Measurements from ENCODE around the gene BAIAP2. TPM values are rescaled to one million over a fixed set of nuclear protein-coding genes. Genes with fewer than 3 reads are reported as not detected.

BAIAP2 gene
- total RNA-seq, 4 donors from 2014 or later = 7.3 to 36.1 (median 15.4) TPM

DNA sequence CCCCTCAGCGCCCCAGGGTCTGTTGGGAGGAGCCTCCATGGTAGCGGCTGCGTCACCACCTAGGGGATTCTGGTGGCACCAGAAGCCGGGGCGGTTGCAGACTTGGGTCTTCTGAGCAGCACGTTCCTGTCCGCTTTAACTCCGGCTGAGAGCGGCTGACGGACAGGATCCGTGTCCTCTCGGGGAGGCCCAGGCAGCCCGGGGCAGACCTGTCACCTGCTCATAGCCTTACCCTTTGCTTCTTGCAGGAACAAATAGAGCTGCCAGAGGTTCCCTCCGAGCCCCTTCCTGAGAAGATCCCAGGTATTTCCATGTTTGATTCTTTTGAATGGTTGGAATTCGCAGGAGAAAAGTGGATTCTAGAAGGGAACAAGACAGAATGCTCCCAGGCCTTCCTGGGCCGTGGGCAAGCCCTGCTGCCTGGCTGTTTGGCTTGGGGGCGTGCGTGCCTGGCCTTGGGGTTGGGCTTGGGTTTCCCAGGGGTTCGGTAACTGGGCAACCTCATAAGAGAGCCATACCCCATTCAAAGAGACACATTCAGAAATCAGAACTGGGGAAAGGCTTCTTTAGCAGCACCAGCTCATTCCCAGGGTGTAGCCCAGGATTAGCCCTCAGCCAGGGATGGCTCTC lies 36.7 kb upstream of the BAIAP2 start:
- in situ Hi-C loops (cut with MboI; ENCODE audit: low sequenced_read_pairs in 4 of 4) (no loop called here), intact Hi-C loops (cut with DNase I; ENCODE audit: low total_unique reads) (no loop called here)
- H3K36me3 ChIP-seq = peaks cover 0 to 52% of the 10 kb centered on the region in 2 donors
- TF ChIP-seq, protein P1, sequence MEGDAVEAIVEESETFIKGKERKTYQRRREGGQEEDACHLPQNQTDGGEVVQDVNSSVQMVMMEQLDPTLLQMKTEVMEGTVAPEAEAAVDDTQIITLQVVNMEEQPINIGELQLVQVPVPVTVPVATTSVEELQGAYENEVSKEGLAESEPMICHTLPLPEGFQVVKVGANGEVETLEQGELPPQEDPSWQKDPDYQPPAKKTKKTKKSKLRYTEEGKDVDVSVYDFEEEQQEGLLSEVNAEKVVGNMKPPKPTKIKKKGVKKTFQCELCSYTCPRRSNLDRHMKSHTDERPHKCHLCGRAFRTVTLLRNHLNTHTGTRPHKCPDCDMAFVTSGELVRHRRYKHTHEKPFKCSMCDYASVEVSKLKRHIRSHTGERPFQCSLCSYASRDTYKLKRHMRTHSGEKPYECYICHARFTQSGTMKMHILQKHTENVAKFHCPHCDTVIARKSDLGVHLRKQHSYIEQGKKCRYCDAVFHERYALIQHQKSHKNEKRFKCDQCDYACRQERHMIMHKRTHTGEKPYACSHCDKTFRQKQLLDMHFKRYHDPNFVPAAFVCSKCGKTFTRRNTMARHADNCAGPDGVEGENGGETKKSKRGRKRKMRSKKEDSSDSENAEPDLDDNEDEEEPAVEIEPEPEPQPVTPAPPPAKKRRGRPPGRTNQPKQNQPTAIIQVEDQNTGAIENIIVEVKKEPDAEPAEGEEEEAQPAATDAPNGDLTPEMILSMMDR (IDR thresholded peaks at IDR 0.05 in 4 of 5, conservative IDR thresholded peaks at IDR 0.05 in 1 of 5) = no peak
- no peak for TF ChIP-seq POLR2A (IDR thresholded peaks at IDR 0.05)
- peaks cover 1 to 8% (median 7%) of the 10 kb centered on the region in 3 donors for H3K27me3 ChIP-seq
- ATAC-seq = no peak
- no peak overlapping the region for H3K4me3 ChIP-seq
- no peaks in the 10 kb centered on the region for H3K9me3 ChIP-seq
- H3K27ac ChIP-seq = no peak overlapping the region
- peaks cover 26 to 37% of the 10 kb centered on the region in 2 donors for H3K4me1 ChIP-seq
- no peak for DNase-seq

DNA sequence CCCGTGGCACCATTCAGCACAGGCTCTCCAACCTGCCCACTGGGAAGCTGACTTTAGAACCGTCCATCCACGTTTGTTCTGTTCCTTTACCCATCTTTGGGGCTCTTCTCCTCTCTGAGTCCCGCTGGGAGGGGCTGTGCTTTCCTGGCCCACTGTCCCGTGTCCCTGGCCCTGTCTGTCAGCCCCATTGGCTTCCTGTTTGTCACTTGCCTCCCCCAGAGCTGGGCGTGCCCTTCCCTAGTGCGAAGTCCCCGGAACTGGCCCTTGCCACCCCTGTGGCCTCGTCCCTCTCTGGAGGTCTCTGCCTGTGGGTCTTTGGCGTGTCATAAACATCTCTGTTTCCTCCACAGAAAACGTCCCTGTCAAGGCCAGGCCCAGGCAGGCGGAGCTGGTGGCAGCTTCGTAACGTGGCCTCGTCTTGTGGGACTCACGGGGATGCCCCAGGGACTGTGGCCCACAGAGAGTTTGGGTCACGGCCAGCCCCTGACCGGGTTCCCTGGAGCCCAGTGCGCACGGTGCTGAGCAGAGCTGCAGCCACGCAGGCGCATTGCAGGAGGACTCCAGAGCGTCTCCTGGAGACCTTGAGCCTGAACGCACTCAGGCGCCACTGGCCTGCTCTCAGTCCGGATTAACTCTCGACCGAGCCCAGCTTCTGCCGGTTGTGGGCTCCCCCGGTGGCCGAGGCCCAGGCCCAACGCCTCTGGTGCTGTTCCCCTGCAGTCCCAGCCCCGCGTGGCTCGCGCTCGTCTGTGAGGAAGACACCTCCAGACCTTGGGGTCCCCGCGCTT lies 36.0 kb upstream of the BAIAP2 start:
- Histone ChIP-seq H3K27me3 (peaks cover 8 to 15% (median 14%) of the 10 kb centered on the region in 3 donors), H3K27ac (no peak overlapping the region), H3K36me3 (peaks cover 0 to 52% of the 10 kb centered on the region in 2 donors), H3K9me3 (no peaks in the 10 kb centered on the region), H3K4me3 (no peak overlapping the region), H3K4me1 (peaks cover 19 to 30% of the 10 kb centered on the region in 2 donors)
- no peak for DNase-seq
- ATAC-seq = no peak
- intact Hi-C loops (cut with DNase I; ENCODE audit: low total_unique reads) (no loop called here), in situ Hi-C loops (cut with MboI; ENCODE audit: low sequenced_read_pairs in 4 of 4) (no loop called here)
- no peak for TF ChIP-seq POLR2A (IDR thresholded peaks at IDR 0.05)
- TF ChIP-seq, protein P1 (IDR thresholded peaks at IDR 0.05 in 4 of 5, conservative IDR thresholded peaks at IDR 0.05 in 1 of 5) = no peak

DNA sequence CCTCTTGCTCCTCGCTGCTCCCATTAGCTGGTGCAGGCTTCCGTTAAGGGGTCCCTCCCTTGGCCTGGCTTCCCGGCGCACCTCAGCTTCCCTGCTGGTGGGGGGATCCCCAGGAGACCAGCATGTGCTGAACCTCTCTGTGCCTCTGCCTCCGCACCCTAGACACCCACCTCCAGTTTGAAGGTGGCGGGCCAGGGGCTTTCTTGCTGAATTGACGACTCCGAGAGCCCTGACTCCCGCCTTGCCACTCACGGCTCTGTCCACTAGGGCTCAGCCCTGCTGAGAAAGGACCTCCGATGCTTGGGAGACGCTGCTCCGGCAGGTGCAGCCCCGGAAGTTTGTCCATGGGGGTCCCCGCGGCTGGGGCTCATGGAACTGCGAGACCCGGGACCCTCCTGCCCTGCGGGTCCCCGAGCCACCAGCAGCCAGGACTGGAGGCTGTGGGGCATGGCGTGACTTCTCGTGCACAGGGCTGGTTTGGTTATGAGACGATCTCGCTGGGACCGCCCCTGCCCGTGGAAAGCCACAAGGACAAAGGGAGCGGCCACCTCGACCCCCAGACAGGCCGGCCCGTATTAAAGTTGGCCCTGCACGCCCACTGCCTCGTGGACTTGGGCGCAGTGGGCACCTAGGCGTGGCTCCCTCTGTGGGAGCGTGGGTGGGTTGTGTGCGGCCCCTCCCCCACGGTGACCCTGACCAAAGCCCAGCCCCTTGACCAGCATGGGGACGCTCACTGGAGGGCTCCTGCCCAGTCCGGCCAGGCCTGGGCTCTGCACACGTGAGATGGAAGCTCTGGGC lies 35.2 kb upstream of the BAIAP2 start:
- intact Hi-C loops (cut with DNase I; ENCODE audit: low total_unique reads) = no loop called here
- no peak overlapping the region for H3K4me3 ChIP-seq
- no peak for ATAC-seq
- TF ChIP-seq, protein P1 (IDR thresholded peaks at IDR 0.05 in 4 of 5, conservative IDR thresholded peaks at IDR 0.05 in 1 of 5) = no peak
- no peak for TF ChIP-seq POLR2A (IDR thresholded peaks at IDR 0.05)
- in situ Hi-C loops (cut with MboI; ENCODE audit: low sequenced_read_pairs in 4 of 4) = no loop called here
- H3K4me1 ChIP-seq = peaks cover 21 to 31% of the 10 kb centered on the region in 2 donors
- H3K27me3 ChIP-seq = peaks cover 13 to 23% (median 22%) of the 10 kb centered on the region in 3 donors
- H3K27ac ChIP-seq = no peak overlapping the region
- peaks cover 0 to 52% of the 10 kb centered on the region in 2 donors for H3K36me3 ChIP-seq
- no peak for DNase-seq
- H3K9me3 ChIP-seq = no peaks in the 10 kb centered on the region

DNA sequence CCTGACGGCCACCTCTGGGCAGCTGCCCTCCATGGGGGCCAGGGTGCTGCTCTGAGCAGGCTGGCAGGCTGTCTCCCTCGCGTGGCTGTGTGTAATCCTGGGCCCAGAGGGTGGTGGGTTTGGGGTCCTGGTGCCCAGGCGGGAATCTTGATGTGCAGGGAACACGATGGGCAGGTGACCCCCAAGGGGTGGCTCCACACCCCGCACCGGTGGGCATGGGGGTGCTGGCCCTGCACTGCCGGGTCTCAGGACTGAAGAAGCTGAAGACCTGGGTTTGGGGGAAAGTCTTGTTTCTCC lies 34.7 kb upstream of the BAIAP2 start:
- intact Hi-C loops (cut with DNase I; ENCODE audit: low total_unique reads) (no loop called here), in situ Hi-C loops (cut with MboI; ENCODE audit: low sequenced_read_pairs in 4 of 4) (no loop called here)
- H3K4me3 ChIP-seq = no peak overlapping the region
- no peaks in the 10 kb centered on the region for H3K9me3 ChIP-seq
- H3K4me1 ChIP-seq = peaks cover 21 to 31% of the 10 kb centered on the region in 2 donors
- ATAC-seq (no peak), DNase-seq (no peak)
- TF ChIP-seq, protein P1 (IDR thresholded peaks at IDR 0.05 in 4 of 5, conservative IDR thresholded peaks at IDR 0.05 in 1 of 5) = no peak
- no peak for TF ChIP-seq POLR2A (IDR thresholded peaks at IDR 0.05)
- no peak overlapping the region for H3K27ac ChIP-seq
- peaks cover 19 to 29% (median 28%) of the 10 kb centered on the region in 3 donors for H3K27me3 ChIP-seq
- H3K36me3 ChIP-seq = peaks cover 0 to 47% of the 10 kb centered on the region in 2 donors

Data from gastrocnemius medialis (tissue), 4 donors.